Measurements from ENCODE around the gene MPST. TPM values are rescaled to one million over a fixed set of nuclear protein-coding genes. Genes with fewer than 3 reads are reported as not detected.

MPST gene
- total RNA-seq, 1 donor from 2014 or later = 63.8 TPM

DNA sequence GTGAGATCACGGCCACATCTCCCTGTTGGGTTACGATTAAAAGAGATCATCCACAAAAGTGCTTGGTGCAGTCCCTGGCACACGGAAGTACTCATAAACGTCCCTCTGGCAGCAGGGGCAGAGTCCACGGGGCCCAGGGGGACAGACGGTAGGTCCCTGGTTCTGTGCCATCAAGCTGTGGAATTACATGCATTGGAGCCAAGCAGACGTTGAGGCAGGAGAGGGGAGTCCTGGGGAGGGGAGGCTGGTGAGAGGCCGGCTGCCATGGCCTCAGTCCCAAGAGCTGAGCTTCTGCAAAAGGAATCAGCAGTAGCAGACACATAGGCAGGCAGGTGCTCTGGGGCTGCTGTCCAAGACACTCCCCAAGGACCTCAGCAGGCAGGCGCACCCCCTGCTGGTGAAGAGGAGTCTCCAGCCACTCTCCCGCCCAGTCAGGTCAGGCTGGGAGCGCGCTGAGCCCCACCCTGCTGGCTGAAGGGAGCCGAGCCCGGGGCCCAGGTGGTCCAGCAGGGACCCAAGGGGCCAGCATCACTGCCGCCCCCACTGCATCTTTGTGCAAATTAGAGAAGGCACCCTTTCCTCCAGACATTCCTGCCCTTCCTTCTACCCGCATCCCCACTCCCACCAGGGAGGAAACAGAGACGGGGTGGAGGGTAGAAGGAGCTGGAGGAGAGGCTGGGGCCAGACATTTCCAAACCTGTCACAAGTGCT lies 24.4 kb downstream of the MPST start:
- no peak for DNase-seq (ENCODE audit: low spot score)

DNA sequence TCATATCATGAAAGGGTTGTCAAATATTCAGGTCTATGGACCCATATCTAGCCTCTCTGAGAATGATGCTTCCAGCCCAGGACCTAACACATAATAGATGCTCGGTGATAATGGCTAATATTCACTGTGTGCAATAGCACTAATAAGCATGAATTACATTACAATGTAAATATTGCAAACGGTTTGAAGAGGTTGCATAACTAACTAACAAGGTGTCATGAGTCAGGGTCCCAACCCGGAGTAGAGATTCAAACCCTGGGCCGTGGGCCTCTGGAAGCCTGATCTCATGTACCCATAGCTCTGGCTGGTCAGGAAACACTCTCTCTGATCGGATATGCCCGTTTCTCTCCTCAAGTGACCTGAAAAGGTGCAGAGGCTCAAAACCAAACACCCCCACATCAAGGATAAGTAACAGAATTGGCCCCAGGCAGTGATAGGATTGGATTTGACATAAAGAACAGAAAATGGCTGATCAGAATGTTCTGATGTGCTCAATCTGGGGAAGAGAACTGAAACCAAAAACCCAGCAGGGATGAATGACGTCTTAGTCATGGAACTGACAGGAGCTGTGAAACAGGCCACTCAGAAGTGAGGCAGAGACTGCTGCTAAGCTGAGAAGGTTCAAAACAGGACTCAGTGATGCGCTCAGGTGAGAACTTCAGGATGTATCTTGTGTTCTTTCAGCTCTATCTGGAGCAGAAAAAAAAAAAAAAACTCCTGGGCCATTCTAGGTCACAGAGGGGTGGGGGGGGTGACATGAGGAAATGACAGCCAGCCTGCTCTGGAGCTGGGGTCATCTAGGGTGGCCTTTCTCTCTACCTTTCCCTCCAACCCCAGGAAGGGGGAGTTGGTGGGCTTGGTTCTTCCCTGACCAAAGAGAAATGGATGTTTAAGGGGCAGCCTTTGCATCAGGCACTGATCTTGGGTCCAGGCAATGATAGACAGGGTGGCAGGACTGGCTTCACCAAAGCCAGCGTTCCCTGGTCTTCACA lies 25.4 kb downstream of the MPST start:
- DNase-seq (ENCODE audit: low spot score) = no peak

DNA sequence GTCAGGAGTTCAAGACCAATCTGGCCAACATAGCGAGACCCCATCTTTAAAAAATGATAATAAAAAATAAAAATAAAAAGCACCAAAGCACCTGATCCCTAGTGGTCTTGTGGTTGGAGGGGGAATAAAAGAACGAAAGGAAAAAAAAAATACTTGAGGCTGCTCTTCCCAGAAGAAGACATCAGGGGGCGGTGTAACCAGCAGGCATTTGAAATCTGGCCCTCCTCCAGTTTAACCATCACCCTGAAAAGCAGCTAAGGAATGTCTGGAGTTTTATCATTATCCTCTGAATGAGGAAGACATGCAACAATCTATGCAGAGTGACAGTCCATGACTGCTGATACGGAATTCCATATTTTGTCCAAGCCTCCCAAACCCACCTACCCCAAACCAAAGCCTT lies 26.4 kb downstream of the MPST start:
- DNase-seq (ENCODE audit: low spot score) = no peak

DNA sequence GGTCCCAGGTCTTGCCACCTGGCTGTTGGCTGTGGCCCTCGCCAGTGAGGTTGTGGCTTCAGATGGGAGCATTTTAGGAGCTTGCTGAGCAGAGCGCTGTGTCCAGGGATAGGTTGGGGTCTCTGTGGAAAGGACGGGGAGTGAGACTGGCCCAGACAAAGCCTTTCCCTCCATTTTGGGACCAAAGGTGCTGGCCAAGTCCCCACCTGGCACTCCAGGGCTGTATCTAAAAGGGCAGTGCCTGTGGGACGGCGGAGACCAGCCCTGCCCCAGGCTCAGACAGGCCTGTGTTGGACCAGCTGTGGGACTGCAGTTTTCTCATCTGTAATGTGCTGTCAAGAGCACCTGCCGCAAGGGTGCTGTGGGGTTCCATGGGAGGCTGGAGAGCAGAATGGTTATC lies 27.0 kb downstream of the MPST start:
- no peak for DNase-seq (ENCODE audit: low spot score)

DNA sequence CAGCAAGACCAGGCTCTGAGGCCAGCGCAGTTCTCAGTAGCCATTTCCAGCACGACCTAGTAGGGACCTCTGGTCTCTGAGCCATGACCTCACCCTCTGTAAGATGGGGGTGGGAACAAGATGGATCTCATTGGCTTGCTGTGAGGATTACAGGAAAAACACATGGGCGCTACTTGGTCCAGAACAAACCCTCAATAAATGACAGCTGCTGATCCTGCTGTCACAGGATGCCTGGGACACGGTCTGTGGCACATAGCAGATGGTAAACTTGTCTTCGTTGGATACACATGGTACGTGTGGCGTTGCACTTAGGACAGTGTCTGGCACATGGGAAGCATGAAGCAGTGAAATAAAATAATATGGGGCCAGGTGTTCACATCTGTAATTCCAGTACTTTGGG lies 27.5 kb downstream of the MPST start:
- DNase-seq (ENCODE audit: low spot score) = no peak

DNA sequence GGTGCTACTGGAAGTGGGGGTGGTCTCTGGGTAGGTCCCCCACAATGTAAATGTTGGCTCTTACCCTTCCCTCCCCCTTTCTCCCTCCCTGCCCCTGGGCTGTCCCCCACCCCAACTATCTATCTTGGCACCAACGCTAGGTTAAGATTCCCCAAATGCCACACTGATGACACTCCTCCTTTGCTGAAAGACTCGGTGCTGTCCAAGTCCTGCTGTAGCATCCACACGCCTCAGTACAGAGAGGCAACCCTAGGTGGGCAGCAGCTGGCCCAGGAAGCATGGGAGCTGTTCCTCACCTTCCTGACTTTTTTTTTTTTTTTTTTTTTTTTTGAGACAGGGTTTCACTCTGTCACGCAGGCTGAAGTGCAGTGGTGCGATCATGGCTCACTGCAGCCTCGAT lies 28.6 kb downstream of the MPST start:
- no peak for DNase-seq (ENCODE audit: low spot score)

DNA sequence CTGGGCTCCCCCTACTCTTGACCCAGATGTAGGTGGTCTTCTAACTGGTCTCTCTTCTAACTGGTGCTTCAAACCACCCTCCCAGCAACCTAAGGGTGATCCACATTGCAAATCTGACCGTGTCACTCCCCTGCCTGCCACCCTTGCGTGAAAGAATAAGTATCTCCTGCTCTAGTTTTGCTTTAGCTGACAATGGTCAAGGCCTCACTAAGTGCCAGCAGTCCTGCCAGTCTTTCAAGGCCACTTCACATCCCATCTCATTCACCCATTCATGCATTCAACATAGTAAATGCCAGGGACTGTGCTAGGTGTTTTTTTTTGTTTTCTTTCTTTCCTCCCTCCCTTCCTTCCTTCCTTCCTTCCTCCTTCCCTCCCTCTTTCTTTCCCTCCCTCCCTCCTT lies 29.7 kb downstream of the MPST start:
- no peak for DNase-seq (ENCODE audit: low spot score)

DNA sequence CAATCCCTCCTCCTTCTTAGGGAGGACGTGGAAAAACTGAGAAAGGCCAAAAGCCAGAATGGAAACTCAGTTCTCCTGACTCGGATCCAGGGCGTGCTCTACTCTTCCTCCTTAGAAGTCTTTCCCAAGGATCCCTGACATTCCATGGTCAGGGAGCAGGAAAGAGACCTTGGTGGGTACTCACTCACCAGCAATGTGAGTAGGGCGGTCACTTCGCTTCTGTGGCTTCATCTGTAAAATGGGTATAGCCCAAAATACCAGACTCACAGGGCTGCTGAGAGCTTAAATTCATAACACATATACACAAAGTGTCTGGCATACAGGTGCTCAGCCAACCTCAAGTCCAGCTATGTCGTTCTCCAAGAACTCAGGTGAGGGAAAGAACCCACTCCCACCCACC lies 31.4 kb downstream of the MPST start:
- DNase-seq (ENCODE audit: low spot score) = no peak

DNA sequence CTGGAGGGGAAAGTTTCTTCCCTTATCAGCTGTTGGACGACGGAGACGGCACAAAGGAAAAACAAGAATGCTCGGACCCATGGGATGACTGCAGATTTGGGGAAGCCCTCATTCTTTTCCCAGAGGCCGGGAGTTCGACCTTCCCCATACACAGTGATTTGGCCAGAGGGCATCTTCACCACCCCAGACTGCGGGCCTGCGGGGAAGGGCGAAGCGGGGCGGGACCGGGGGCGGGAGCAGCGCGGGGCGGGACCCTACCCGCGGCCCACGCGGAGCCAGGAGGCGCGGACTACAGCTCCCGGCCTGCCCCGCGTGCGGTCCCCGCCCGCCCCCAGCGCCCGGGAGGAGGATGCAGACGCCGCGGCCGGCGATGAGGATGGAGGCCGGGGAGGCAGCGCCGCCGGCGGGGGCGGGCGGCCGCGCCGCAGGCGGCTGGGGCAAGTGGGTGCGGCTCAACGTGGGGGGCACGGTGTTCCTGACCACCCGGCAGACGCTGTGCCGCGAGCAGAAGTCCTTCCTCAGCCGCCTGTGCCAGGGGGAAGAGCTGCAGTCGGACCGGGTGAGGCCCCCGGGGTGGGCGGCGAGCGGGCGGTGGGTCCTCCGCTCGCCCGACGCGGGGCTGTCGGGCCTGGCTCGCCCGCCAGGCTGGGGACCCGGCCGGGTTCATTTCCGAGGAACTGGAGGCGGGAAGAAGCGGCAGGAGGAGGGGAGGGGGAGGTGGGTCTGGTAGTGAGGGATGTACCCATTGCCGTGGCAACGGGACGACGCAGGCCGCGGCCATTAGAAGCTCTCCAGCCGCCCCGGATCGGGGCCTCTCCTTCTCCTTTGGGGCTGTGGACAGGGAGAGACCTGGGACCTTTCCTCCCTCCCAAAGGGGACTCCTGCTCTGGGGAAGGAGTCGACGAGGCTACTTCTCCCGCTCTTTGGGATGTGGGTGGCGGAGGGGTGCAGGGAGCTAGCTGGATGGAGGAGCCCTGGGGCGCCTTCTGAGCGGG lies 32.1 kb downstream of the MPST start, which contains the start of gene KCTD17:
Gene KCTD17 (plus strand): TSS at position 352 of the 995 bp plus-strand sequence. CDS start 19 bp downstream, at position 371.
- DNase-seq (ENCODE audit: low spot score) = no peak

DNA sequence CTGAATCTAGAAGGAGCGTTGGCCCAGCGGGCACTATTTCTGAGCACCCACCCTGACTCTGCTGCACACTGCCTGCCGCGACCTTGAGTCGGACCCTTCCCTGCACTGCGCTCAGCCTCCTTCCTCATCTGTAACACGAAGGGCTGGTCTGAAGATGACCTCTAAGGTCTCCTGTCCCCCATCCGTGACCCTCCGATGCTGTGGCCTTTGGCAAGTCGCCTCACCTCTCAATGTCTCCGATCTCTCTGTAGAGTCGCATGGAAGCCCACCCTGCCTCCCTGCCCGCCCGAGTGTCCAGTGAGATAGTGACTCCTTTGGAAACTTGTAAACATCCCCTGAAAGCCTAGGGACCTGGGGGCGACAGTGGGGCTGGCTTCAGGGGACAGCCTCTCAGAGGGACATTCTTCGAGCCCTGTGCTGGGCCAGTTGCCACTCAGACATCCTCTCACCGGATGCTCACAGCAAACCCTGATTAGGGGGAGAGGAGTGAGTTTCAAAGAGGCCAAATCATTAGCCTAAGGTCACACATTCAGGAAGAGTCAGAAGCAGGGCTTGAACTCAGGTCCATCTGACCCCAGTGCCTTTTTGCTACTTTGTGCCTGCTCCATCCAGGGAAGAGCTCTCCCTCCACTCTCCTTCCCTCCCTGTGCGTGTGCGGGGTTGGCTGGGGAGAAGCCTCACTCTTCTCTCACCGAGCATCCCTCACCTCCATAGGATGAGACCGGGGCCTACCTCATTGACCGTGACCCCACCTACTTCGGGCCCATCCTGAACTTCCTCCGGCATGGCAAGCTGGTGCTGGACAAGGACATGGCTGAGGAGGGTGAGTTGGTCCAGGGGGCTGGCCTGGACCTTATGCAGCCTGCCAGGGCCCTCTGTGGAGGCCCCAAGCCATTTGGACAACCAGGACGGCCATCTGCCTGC lies 33.1 kb downstream of the MPST start:
- DNase-seq (ENCODE audit: low spot score) = no peak

DNA sequence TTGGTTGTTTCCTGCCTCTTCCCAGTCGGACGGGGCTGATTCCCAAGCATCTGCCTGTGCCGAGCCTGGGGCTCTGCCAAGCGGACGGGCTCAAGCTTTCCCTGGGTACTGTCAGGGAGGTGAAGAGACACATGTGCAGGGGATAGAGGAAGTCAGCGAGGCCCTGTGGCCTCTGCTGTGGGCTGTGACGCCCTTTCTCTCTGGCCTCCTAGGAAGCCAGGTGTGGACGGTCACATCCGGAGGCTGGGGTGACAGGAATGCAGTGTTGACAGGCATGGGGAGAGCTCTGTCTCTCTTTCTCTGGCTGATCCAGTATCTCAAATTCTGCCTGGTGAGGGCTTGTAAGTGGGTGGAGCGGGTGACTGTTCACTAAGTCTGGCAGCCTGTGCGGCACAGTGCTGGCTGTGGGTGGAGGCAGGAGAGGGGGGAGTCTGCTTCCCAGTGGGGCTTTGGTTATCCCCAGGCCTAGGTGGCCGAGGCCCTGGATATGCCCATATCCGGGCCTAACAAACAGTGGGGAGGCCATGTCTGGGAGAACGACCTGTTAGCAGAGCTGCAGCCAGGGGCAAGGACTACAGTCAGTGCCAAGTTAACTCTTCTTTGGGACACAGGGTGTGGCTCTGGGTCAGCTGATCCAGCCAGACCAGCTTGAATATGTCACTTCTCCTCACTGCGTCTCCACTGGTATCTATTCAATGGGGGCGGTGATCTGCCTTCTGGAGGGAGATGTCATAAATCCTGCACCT lies 33.9 kb downstream of the MPST start:
- no peak for DNase-seq (ENCODE audit: low spot score)

DNA sequence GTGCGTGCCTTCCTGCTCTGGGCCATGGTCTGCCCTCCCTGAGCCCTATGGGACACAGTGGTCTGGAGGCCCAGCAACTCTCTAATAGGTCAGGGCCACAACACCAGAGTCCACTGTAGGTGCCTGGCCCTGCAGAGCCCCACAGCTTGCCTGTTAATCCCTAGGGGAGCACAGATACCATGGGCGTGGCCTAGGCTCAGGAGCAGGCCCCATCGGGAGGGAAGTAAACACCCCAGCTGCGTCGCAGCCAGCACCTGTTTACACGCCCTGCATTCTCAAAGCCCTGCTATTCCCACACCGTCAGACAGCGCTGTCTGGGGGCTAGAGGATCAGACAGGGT lies 34.5 kb downstream of the MPST start:
- DNase-seq (ENCODE audit: low spot score) = no peak

DNA sequence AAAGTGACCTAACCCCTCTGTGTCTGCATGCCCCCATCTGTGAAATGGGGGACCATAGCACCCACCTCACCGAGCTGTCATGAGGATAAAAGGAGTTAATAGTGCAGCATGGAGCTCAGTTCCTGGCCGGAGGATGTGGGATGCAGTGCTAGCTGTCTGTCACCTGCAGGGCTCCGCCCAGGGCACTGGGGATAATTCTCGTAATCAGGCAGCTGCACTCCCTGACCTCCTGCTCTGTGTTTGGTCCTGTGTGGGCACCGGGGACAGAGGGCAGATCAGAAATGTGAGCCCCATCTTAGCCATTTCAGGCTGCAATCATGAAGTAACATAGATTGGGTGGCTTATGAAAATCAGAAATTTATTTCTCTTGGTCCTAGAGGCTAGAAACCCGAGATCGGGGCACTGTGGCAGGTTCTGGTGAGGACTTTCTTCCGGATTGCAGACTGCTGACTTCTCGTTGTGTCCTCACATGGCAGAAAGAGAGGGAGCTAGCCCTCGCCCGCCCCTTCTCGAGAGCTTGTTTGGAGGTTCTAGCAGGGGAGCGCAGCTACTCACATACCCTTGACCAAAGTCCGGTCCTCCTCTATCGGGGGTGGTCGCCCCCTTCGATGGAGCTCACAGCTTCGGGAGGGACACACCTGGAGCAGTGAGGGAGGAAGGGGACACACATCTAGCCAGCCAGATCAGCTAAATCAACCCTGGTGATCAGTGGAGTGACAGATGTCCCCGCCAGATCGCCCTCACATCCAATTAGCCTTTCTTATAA lies 35.2 kb downstream of the MPST start:
- no peak for DNase-seq (ENCODE audit: low spot score)

DNA sequence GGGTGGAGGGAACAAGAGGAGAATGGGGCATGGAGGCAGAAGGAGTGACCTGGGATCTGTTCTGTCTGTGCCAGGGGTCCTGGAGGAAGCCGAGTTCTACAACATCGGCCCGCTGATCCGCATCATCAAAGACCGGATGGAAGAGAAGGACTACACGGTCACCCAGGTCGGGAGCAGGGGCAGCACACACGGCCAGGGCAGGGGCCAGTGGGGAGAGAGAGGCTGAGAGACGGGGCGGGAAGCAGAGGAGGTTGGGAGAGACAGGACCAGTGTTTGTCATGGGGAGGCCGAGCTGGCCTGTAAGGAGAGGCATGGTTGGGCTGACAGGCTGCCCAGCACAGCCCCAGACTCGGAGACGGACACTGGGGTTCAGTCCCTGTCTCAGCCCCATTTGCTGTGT lies 36.7 kb downstream of the MPST start:
- DNase-seq (ENCODE audit: low spot score) = no peak

DNA sequence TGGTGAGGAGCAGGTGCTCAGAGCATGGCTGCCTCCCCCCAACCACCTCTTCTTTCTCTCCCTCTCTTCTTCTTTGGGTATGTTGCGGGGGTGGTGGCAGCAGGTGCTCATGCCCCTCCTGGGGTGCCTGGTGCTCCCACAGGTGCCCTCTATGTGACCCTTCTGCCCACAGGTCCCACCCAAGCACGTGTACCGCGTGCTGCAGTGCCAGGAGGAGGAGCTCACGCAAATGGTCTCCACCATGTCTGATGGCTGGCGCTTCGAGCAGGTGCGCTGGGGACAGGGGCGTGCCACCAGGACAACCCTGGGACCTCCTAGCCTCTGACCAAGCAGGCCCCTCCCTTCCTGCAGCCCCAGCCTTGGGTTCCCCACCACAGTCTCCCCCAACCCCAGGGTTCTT lies 37.7 kb downstream of the MPST start:
- DNase-seq (ENCODE audit: low spot score) = no peak

DNA sequence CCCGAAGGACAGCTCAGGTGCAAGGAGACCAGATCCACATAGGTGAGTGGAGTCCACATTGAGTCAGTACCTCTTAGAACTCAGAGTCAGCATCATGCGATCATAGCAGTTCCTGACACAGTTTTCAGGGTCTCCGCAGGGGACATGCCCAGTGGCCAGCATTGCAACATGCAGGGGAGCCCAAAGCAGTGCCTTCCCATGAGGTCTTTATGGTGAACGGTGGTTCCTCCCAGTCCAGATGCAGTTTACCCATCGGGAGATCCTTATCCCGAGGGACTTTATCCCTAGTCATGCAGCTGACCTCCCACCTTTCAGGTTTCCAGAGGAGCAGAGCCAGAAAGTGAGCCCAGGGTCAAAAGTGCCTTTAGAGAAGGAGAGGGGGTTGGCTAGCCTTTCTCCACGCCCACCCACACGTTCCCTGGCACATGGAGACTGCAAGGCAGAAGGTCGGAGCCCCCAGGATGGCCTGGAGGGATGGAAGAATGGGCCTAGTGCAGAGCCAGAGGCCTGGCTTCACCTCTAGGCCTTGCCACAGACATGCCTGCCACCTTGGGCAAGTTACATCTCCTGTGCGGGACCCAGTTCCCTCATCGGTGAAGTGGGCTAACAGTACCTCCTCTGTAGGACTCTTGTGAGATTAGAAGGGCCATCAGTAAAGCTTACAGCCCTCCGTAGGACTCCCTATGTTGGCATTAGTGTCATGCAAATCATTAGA lies 38.4 kb downstream of the MPST start:
- DNase-seq (ENCODE audit: low spot score) = no peak

DNA sequence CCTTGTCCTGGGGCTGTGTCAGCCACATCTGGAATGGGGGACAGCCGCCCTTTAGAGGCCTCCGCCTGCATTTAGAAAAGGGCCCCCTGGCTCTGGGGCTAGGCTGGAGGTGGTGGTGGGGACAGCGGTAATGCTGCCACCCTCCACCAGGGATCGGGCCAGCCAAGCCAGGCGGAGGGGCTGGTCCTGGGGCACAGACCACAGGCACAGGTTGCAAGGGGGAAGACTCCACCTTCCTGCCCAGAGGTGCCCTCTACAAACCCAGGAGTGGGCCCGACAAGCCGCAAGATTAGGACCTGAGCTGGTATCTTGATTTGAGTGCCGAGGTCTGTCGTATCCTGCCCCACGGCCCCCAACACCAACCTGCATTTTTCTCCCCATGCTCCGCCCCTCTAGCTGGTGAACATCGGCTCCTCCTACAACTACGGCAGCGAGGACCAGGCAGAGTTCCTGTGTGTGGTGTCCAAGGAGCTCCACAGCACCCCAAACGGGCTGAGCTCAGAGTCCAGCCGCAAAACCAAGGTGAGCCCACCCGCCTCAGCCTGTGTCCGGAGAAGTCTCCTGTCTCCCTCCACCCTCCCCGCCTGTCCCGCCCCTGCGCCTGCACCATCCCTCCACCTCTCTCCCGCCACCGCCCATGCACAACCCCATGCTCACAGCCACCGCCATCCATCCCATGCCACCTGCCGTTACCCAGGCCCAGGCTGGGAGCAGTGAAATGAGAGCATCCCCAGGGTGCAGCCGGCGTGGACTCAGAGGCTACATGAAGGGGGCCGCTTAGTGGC lies 39.6 kb downstream of the MPST start:
- DNase-seq (ENCODE audit: low spot score) = no peak

Data from mesenteric fat pad (tissue), 1 donor.